ENCODE results near the gene MAP7.

DNA sequence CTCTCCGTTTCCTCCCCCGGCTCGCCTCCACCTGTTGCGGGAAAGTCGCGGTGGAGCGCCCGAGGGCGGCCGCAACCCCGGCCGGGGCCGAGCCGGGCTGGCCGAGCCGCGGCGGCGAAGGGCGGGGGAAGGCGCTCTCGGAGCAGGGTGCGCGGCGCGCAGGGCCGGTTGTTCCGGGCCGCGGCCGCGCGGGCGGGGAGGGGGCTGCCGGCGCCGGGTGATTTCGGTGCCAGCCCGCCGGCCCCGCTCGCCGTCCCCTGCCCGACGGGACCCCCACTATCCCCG lies 235 bp downstream of the MAP7 start:
- TF ChIP-seq, protein P1, sequence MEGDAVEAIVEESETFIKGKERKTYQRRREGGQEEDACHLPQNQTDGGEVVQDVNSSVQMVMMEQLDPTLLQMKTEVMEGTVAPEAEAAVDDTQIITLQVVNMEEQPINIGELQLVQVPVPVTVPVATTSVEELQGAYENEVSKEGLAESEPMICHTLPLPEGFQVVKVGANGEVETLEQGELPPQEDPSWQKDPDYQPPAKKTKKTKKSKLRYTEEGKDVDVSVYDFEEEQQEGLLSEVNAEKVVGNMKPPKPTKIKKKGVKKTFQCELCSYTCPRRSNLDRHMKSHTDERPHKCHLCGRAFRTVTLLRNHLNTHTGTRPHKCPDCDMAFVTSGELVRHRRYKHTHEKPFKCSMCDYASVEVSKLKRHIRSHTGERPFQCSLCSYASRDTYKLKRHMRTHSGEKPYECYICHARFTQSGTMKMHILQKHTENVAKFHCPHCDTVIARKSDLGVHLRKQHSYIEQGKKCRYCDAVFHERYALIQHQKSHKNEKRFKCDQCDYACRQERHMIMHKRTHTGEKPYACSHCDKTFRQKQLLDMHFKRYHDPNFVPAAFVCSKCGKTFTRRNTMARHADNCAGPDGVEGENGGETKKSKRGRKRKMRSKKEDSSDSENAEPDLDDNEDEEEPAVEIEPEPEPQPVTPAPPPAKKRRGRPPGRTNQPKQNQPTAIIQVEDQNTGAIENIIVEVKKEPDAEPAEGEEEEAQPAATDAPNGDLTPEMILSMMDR (IDR thresholded peaks at IDR 0.05; ENCODE audit: low read depth, low read length): no peak
- no peak for TF ChIP-seq EZH2phosphoT487 (IDR thresholded peaks at IDR 0.05; ENCODE audit: low read depth)

Data from OCI-LY3 (cell line).